HG03460 (cell line): ENCODE measurements around the gene CD81.

Source experiments
- ATAC-seq: cut with Tn5 transposase; IDR thresholded peaks from one replicate; pipeline ENCODE4 v1.9.1; 2021; ENCODE audit not compliant: unreplicated experiment

The CD81 gene

DNA sequence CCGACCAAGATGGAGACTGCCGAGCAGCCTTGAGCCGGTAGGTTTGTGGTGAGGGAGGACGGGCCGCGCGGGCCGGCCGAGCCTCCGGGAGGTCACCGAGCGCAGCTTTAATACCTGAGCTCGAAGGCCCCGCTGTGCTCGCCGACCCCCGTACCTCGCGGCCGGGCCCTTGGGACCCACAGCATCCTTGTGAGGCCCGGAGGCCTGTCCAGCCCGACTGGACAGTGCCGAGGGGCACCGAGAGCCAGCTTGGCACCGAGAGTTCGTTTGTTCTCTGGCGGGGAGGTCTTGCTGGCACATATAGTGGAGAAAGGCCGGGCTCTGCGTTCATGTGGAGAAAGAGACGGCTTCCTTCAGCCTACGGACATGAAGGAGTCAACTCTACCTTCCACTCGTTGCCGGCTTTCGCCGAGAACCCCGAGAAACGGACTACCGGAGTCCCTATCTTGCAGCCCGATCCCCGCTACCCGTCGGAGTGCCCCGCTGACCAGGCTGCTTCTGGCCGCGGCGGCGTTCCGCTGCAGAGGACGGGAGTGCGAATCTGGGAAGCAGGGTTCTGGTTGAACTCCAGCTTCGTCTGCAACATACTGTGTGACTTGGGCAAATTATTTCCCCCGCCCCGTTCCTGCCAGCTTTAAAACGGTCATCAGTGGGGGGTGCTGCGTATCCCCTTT is 23.8 kb downstream of the CD81 start:
- ATAC-seq = no peak

GRCh38 chr11:2401436-2401984 is 24.4 kb downstream of the CD81 start:
- ATAC-seq = no peak

GRCh38 chr11:2402106-2402505 is 25.0 kb downstream of the CD81 start:
- ATAC-seq = no peak

- ATAC-seq = no peak
Observed at GRCh38 chr11:2402890-2403645, 26.0 kb downstream of the CD81 start.

GRCh38 chr11:2404735-2405196 is 27.7 kb downstream of the CD81 start:
- ATAC-seq = no peak

- no peak for ATAC-seq
Observed at GRCh38 chr11:2406451-2406850, 29.3 kb downstream of the CD81 start.

- no peak for ATAC-seq
Observed at GRCh38 chr11:2406878-2407410, 29.8 kb downstream of the CD81 start.

DNA sequence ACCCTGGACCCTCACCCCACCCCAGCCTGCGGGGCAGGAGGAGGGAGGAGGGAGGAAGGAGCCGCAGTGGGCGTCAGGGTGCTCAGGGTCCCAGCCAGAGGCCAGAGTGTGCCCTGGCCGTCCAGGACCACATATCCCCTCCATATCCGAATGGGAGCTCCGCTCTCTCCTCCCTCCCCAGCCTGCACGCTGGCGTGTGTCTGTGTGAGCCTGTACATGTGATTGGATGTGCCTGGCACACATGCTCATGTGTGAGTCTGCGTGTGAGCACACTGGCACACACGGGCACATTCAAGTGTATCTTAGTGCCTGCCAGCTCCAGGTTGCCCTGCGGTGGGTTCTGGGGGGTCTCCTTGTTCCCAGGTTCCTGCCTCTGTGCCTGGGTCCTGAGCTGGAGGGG is 31.6 kb downstream of the CD81 start:
- ATAC-seq = no peak

DNA sequence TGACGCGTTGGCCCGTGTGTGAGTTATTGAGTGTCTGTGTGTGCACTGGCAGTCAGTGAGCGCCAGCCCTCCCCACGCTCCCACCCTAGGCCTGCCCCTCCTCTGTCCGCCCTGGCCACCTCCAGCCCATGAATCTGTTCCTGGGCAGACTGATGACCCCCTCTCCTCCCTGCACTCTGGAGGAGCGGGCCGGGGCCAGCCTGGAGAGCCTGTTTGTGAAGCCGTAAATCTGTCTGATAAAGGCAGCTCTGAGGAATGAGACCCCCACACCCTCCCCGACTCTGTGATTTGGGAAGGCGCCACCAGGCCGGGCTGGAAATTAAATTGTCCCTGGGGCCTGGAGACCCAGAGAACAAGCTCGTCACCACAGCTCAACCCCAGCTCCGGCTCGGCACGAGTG is 32.0 kb downstream of the CD81 start:
- ATAC-seq = no peak

DNA sequence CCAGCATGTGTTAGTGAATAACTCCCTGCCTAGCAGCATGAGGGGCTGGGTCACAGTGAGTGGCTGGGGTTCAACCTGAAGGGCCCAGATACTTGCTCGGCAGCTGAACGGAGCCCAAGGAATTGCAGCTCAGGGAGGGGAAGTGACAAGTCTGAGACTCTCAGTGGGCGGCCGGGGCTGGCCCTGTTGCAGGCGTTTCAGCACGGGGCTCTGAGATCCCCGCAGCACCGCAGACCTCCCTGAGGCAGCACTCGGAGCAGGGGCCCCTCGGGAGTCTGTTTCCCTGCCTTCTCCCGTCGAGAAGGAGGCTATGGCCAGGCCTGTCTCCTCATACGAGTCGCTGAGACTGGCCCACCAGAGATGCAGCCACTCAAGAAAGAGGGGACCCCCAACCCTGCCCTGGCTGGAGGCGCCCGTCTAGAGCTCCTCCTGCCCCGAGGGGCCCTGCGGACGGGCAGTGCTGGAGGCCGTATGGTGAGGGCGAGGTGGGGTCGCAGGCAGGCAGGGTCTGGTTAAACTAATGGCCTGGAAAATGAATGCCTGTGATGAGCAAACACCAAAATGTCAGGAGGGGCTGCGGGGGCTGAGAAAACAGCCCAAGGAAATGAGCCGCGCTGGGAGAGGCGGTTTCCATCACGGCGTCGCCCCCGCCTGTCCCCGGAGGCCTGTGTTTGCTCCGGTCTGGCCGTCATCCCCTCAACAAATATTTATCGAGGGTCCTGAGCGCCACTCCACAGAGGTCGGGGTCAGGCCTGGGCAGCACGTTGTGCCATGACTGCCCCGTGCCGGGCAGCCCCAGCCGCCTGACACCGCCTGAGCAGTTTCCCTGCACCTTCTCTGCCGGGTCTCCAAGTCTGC is 32.7 kb downstream of the CD81 start:
- no peak for ATAC-seq

GRCh38 chr11:2410616-2411015 is 33.5 kb downstream of the CD81 start:
- no peak for ATAC-seq

DNA sequence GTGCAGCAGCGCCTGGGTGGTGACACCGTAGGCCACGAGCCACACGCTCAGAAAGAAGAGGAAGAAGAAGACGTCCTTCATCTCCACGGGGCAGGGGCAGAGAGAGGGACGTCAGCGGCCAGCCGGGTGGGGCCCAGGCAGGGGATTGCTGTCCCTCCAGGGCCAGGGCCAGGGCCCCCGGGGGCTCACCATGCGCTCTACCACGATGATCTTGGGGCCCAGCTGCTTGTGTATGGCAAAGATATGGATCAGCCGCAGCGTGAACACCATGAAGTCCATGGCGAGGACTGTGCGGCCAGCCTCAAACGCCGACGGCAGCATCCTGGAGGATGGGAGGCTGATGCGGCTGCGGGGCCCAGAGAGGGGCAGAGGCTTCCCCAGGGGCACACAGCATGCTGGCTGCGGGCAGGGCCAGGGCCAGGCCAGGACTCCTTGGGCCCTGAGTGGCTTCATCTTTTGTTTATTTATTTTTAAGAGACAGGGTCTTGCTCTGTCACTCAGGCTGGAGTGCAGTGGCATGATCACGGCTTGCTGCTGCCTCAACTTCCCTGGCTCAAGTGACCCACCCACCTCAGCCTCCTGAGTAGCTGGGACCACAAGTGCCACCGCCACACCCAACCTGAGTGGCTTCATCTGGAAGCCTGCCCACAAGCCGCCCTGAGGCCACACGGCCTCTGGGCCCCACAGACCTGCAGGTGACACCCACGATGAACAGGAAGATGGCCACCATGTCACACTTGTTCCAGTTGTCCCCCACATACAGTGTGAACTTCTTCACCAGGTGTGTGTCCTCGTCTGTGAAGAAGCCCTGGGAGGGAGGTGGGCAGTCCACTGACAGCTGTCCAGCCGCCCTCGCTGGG is 34.6 kb downstream of the CD81 start:
- no peak for ATAC-seq

DNA sequence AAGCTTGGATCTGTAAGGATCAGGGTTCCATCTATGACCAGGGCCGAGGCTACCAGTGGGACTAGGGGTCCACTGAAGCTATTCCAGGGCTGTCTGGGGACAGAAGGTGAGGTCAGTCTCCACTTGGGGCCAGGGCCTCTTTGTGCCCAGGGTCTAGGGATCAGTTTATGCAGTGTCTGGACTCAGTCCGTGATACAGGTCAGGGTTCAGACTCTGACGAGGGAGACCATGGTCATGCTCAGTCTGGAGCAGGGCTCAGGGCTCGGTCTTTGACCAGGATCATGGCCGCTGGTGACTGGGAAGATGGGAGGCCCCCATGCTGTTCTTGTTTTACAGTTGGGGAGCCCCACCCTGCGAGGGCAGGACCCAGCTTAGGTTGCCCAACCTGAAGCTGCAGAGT is 35.2 kb downstream of the CD81 start:
- ATAC-seq = no peak

DNA sequence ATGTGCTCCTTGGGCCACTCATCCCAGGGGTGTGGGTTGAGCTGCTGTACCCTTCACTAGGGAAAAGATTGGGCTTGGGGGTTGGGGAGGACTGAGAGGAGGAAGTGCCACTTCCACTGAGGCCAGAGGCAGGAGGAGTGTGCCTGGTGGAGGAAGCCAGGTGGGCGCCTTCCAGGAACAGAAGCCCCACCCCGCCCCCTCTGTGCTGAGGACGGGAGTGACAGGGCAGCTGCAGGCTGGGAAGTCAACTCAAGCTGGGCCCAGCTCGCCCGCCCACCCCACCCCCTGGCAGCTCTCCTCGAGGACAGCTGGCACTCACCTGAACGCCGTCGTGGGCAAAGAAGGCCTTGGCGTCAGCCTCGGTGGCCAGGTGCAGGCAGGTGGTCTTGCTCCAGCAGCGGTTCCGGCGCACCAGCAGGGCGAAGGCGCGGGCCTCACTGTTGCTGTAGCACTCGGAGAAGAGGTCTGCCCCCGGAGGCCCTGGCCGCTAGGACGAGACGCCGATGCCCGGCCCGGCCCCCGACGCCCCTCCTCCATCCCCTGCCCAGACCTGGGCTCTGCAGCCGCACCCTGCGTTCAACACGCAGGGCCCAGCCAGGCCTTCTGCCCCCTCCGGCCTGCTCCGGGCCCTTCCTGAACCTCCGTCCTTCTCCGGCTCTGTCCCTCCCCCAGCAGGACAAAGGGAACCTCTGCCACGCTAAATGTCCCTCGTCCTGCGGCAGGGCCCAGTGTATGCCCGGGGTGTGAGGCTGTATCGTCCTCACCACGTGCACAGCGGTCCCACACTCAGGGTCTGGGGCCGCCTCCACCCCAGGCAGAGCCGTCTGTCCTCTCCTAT is 36.9 kb downstream of the CD81 start:
- no peak for ATAC-seq

- no peak for ATAC-seq
Observed at GRCh38 chr11:2414616-2415015, 37.5 kb downstream of the CD81 start.

- ATAC-seq = no peak
Observed at GRCh38 chr11:2415171-2415570, 38.1 kb downstream of the CD81 start.

GRCh38 chr11:2415601-2416380 is 38.7 kb downstream of the CD81 start:
- ATAC-seq = no peak

- no peak for ATAC-seq
Observed at GRCh38 chr11:2416765-2417164, 39.7 kb downstream of the CD81 start.
